Measurements from ENCODE around the gene NKD1.

NKD1 gene

GRCh38 chr16:50616386-50616785 is 68.2 kb downstream of the NKD1 start:
- DNase-seq, result no peak

GRCh38 chr16:50616883-50617645 is 68.9 kb downstream of the NKD1 start:
- no peak for DNase-seq

GRCh38 chr16:50617646-50618184 is 69.5 kb downstream of the NKD1 start:
- DNase-seq, result no peak

GRCh38 chr16:50618238-50618918 is 70.2 kb downstream of the NKD1 start:
- DNase-seq, result no peak

- no peak for DNase-seq
These were observed 71.7 kb downstream of the NKD1 start for GRCh38 chr16:50619702-50620491.

GRCh38 chr16:50620646-50621451 is 72.7 kb downstream of the NKD1 start:
- no peak for DNase-seq

- no peak for DNase-seq
These were observed 73.2 kb downstream of the NKD1 start for GRCh38 chr16:50621452-50621792.

GRCh38 chr16:50622029-50622428 is 73.8 kb downstream of the NKD1 start:
- DNase-seq, result no peak

GRCh38 chr16:50622643-50623369 is 74.6 kb downstream of the NKD1 start:
- no peak for DNase-seq

GRCh38 chr16:50624449-50624970 is 76.3 kb downstream of the NKD1 start:
- DNase-seq, result no peak

- no peak for DNase-seq
These were observed 77.2 kb downstream of the NKD1 start for GRCh38 chr16:50625374-50625773.

GRCh38 chr16:50626868-50627267 is 78.7 kb downstream of the NKD1 start:
- no peak for DNase-seq

GRCh38 chr16:50627419-50627818 is 79.2 kb downstream of the NKD1 start:
- DNase-seq, result peak; percentile 45

- DNase-seq, result no peak
These were observed 80.1 kb downstream of the NKD1 start for GRCh38 chr16:50628156-50628802.

- no peak for DNase-seq
These were observed 81.1 kb downstream of the NKD1 start for GRCh38 chr16:50629334-50629733.

- no peak for DNase-seq
These were observed 82.3 kb downstream of the NKD1 start for GRCh38 chr16:50630394-50631020.

- DNase-seq, result no peak
These were observed 83.2 kb downstream of the NKD1 start for GRCh38 chr16:50631249-50631984.

- DNase-seq, result no peak
These were observed 83.9 kb downstream of the NKD1 start for GRCh38 chr16:50631985-50632576.

Measured in CD4-positive, alpha-beta T cell treated with Interleukin-15 for 1 hour (primary cell).